ENCODE measurements around the gene ARHGDIB.

The ARHGDIB gene

GRCh38 chr12:14892726-14893505, 68.5 kb downstream of the ARHGDIB start:
- no peak overlapping the region for H3K4me3 ChIP-seq (ENCODE audit: low read depth, low read length)
- TF ChIP-seq, protein P1, sequence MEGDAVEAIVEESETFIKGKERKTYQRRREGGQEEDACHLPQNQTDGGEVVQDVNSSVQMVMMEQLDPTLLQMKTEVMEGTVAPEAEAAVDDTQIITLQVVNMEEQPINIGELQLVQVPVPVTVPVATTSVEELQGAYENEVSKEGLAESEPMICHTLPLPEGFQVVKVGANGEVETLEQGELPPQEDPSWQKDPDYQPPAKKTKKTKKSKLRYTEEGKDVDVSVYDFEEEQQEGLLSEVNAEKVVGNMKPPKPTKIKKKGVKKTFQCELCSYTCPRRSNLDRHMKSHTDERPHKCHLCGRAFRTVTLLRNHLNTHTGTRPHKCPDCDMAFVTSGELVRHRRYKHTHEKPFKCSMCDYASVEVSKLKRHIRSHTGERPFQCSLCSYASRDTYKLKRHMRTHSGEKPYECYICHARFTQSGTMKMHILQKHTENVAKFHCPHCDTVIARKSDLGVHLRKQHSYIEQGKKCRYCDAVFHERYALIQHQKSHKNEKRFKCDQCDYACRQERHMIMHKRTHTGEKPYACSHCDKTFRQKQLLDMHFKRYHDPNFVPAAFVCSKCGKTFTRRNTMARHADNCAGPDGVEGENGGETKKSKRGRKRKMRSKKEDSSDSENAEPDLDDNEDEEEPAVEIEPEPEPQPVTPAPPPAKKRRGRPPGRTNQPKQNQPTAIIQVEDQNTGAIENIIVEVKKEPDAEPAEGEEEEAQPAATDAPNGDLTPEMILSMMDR (IDR thresholded peaks at IDR 0.05; ENCODE audit: low read depth, low read length, missing control alignments), result no peak
- DNase-seq (ENCODE audit: low read depth), result no peak
- in situ Hi-C loops (cut with HindIII; ENCODE audit: low sequenced_read_pairs), result no loop called here
